Measurements from ENCODE around the gene PTPRD. TPM values are rescaled to one million over a fixed set of nuclear protein-coding genes. Genes with fewer than 3 reads are reported as not detected.

The PTPRD gene
- total RNA-seq, 1 donor from 2014 or later: 6.9 TPM

GRCh38 chr9:9905736-9906135 lies 707.1 kb downstream of the PTPRD start:
- Histone ChIP-seq H3K27ac (no peak overlapping the region), H3K27me3 (no peaks in the 10 kb centered on the region), H3K9me3 (no peaks in the 10 kb centered on the region), H3K36me3 (no peaks in the 10 kb centered on the region), H3K4me1 (no peaks in the 10 kb centered on the region), H3K4me3 (no peak overlapping the region)
- intact Hi-C loops (cut with DNase I): no loop called here
- no peak for DNase-seq (ENCODE audit: low spot score in 2 of 2)
- TF ChIP-seq CTCF (IDR thresholded peaks at IDR 0.05): no peak

GRCh38 chr9:9904041-9904440 lies 708.8 kb downstream of the PTPRD start:
- Histone ChIP-seq H3K36me3 (no peaks in the 10 kb centered on the region), H3K9me3 (no peaks in the 10 kb centered on the region), H3K27me3 (no peaks in the 10 kb centered on the region), H3K4me3 (no peak overlapping the region), H3K4me1 (no peaks in the 10 kb centered on the region), H3K27ac (no peak overlapping the region)
- TF ChIP-seq CTCF (IDR thresholded peaks at IDR 0.05): no peak
- intact Hi-C loops (cut with DNase I): no loop called here
- DNase-seq (ENCODE audit: low spot score in 2 of 2): no peak

GRCh38 chr9:9901624-9902023 lies 711.2 kb downstream of the PTPRD start:
- H3K27ac ChIP-seq: no peak overlapping the region
- no peaks in the 10 kb centered on the region for H3K4me1 ChIP-seq
- DNase-seq (ENCODE audit: low spot score in 2 of 2): no peak
- H3K27me3 ChIP-seq: no peaks in the 10 kb centered on the region
- H3K4me3 ChIP-seq: no peak overlapping the region
- no peaks in the 10 kb centered on the region for H3K9me3 ChIP-seq
- no peaks in the 10 kb centered on the region for H3K36me3 ChIP-seq
- intact Hi-C loops (cut with DNase I): no loop called here
- TF ChIP-seq CTCF (IDR thresholded peaks at IDR 0.05): no peak

GRCh38 chr9:9893837-9894236 lies 719.0 kb downstream of the PTPRD start:
- H3K27me3 ChIP-seq: no peaks in the 10 kb centered on the region
- no peak overlapping the region for H3K27ac ChIP-seq
- DNase-seq (ENCODE audit: low spot score in 2 of 2): no peak
- H3K4me3 ChIP-seq: no peak overlapping the region
- no peak for TF ChIP-seq CTCF (IDR thresholded peaks at IDR 0.05)
- no peaks in the 10 kb centered on the region for H3K9me3 ChIP-seq
- H3K36me3 ChIP-seq: no peaks in the 10 kb centered on the region
- no peaks in the 10 kb centered on the region for H3K4me1 ChIP-seq
- intact Hi-C loops (cut with DNase I): no loop called here

- Histone ChIP-seq H3K4me3 (no peak overlapping the region), H3K36me3 (no peaks in the 10 kb centered on the region), H3K4me1 (no peaks in the 10 kb centered on the region), H3K27me3 (no peaks in the 10 kb centered on the region), H3K27ac (no peak overlapping the region), H3K9me3 (no peaks in the 10 kb centered on the region)
- DNase-seq (ENCODE audit: low spot score in 2 of 2): no peak
- no peak for TF ChIP-seq CTCF (IDR thresholded peaks at IDR 0.05)
- intact Hi-C loops (cut with DNase I): no loop called here
Measured at GRCh38 chr9:9892217-9892616, 720.6 kb downstream of the PTPRD start.

GRCh38 chr9:9881692-9882091 lies 731.1 kb downstream of the PTPRD start:
- no peaks in the 10 kb centered on the region for H3K4me1 ChIP-seq
- TF ChIP-seq CTCF (IDR thresholded peaks at IDR 0.05): no peak
- H3K36me3 ChIP-seq: no peaks in the 10 kb centered on the region
- H3K9me3 ChIP-seq: no peaks in the 10 kb centered on the region
- no peak for DNase-seq (ENCODE audit: low spot score in 2 of 2)
- no peak overlapping the region for H3K27ac ChIP-seq
- H3K27me3 ChIP-seq: no peaks in the 10 kb centered on the region
- no peak overlapping the region for H3K4me3 ChIP-seq
- intact Hi-C loops (cut with DNase I): no loop called here
